Keratinocyte (primary cell): ENCODE results near the gene MPZL1. TPM values are rescaled to one million over a fixed set of nuclear protein-coding genes. Genes with fewer than 3 reads are reported as not detected.

Experiments used
- DNase-seq: peaks from one replicate; pipeline ENCODE4 v3.0.0-alpha.2; 2011; ENCODE audit warnings: low read depth, missing footprints, low spot score
- FAIRE-seq: peaks from 2 replicates; lab custom pipeline; 2011; peaks lifted over from hg19 to GRCh38; lab: Jason Lieb, UNC
- H2AFZ ChIP-seq: 2 replicates; pipeline ENCODE4 v1.6.0; 2012; ENCODE audit warnings: low read length, control low read depth, inconsistent platforms; ENCODE audit not compliant: control insufficient read depth
- H3K27ac ChIP-seq: 2 replicates; pipeline ENCODE4 v1.5.1; 2011; ENCODE audit warnings: low read length; ENCODE audit not compliant: control insufficient read depth, insufficient read depth
- H3K27me3 ChIP-seq: 3 replicates; pipeline ENCODE4 v1.6.0; 2011; ENCODE audit warnings: low read length; ENCODE audit not compliant: control insufficient read depth, insufficient read depth; ENCODE audit errors: extremely low read depth
- H3K36me3 ChIP-seq, 2 experiments: 2 replicates in 1 of 2; 3 replicates in 1 of 2; pipeline ENCODE4 v1.5.1; 2011; ENCODE audit warnings: low read length in 2 of 2, mild to moderate bottlenecking in 1 of 2; ENCODE audit not compliant: control insufficient read depth in 2 of 2, insufficient read depth in 2 of 2; ENCODE audit errors: extremely low read depth in 1 of 2
- H3K4me1 ChIP-seq: 3 replicates; pipeline ENCODE4 v1.5.1; 2011; ENCODE audit warnings: low read length; ENCODE audit not compliant: control insufficient read depth, insufficient read depth; ENCODE audit errors: extremely low read depth
- H3K4me2 ChIP-seq: 3 replicates; pipeline ENCODE4 v1.6.0; 2011; ENCODE audit warnings: low read depth, low read length; ENCODE audit not compliant: control insufficient read depth, insufficient read depth; ENCODE audit errors: extremely low read depth
- H3K4me3 ChIP-seq, 3 experiments: fragments of 200-600 bp in 1 of 3; sonication (generic) in 1 of 3; 2 replicates in 2 of 3; 3 replicates in 1 of 3; pipeline ENCODE4 v1.5.1; 2011 to 2016; ENCODE audit warnings: low read length in 3 of 3, mild to moderate bottlenecking in 3 of 3, control low read depth in 2 of 3, inconsistent platforms in 1 of 3, low read depth in 1 of 3, mixed read lengths in 1 of 3, mixed run types in 1 of 3, moderate library complexity in 1 of 3; ENCODE audit not compliant: control insufficient read depth in 2 of 3, insufficient read depth in 2 of 3; ENCODE audit errors: extremely low read depth in 1 of 3
- H3K79me2 ChIP-seq: 2 replicates; pipeline ENCODE4 v1.6.0; 2012; ENCODE audit warnings: low read length; ENCODE audit not compliant: control insufficient read depth, insufficient read depth
- H3K9ac ChIP-seq: 3 replicates; pipeline ENCODE4 v1.6.0; 2011; ENCODE audit warnings: low read length; ENCODE audit not compliant: control insufficient read depth, insufficient read depth; ENCODE audit errors: extremely low read depth
- H3K9me1 ChIP-seq: 3 replicates; pipeline ENCODE4 v1.6.0; 2011; ENCODE audit warnings: low read length; ENCODE audit not compliant: control insufficient read depth, insufficient read depth; ENCODE audit errors: extremely low read depth
- H3K9me3 ChIP-seq: 2 replicates; pipeline ENCODE4 v1.5.1; 2012; ENCODE audit warnings: low read depth, low read length; ENCODE audit not compliant: control insufficient read depth
- H4K20me1 ChIP-seq: 3 replicates; pipeline ENCODE4 v1.6.0; 2011; ENCODE audit warnings: low read length; ENCODE audit not compliant: control insufficient read depth, insufficient read depth; ENCODE audit errors: extremely low read depth
- EZH2 ChIP-seq: IDR thresholded peaks from one replicate; pipeline ENCODE4 v1.6.1; 2012; ENCODE audit warnings: inconsistent platforms, mild to moderate bottlenecking, low read length, moderate library complexity
- dilution Hi-C: fragments of 300-500 bp; cut with MboI; formaldehyde crosslinking; loops from one replicate; pipeline ENCODE4 v1.7.0; 2020; ENCODE audit warnings: low sequenced_read_pairs; ENCODE audit not compliant: extremely low pct_ligation_motif_present
- polyA plus RNA-seq, 5 experiments: library from polyadenylated mRNA; depleted of rRNA in 3 of 5; stranded (reverse) in 3 of 5; stranded (forward) in 1 of 5; unstranded in 1 of 5; fragments of >200 nt; gene quantifications; 1 replicate in 1 of 5; 2 replicates in 3 of 5; 3 replicates in 1 of 5; pipeline versions ENCODE4 v1.2.1 to v1.2.3, GENCODE V29; 2011 to 2012; ENCODE audit warnings: missing spikeins in 2 of 5, low read depth in 1 of 5, low replicate concordance in 1 of 5
- TF ChIP-seq, protein P1 (sequence below), 3 experiments: IDR thresholded peaks in 1 of 3; conservative IDR thresholded peaks in 1 of 3; optimal IDR thresholded peaks in 1 of 3; 2 replicates in 2 of 3; 3 replicates in 1 of 3; pipeline versions ENCODE3 to v1.5.1; 2011; ENCODE audit warnings: low read length in 3 of 3, mild to moderate bottlenecking in 3 of 3, moderate library complexity in 2 of 3, control low read depth in 1 of 3, inconsistent platforms in 1 of 3; ENCODE audit not compliant: insufficient read depth in 2 of 3; ENCODE audit errors: extremely low read depth in 1 of 3

MPZL1 gene
- polyA plus RNA-seq, 1 donor (not counting 4 experiments of a cell fraction or from before 2014, with no cell fraction given), result 195 TPM

DNA sequence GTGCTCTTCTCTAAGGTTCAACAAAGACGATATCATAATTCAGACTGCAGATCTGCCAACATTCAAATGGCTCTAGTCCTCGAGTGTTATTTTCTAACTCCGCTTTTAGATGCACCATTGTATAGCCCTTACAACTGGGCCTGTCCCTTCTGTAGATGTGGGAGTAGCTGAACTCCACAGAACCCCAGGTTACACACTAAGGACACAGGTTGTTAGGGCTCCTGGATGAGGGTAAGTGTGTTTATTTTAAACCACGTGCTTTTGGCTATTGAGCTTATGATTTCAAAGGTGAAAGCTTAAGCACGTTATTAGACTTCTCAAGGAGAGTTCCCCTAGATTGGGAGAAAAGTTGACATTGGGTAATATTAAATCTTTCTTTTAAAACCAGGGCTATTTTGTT, 64.7 kb downstream of the MPZL1 start:
- no peak for DNase-seq
- Histone ChIP-seq H4K20me1 (no peaks in the 10 kb centered on the region), H3K9me1 (no peaks in the 10 kb centered on the region), H3K4me1 (peaks cover 36% of the 10 kb centered on the region), H3K36me3 (peaks cover 5 to 8% of the 10 kb centered on the region in 2 experiments), H3K9me3 (no peaks in the 10 kb centered on the region), H3K27me3 (no peaks in the 10 kb centered on the region), H2AFZ (no peak overlapping the region), H3K4me3 (no peak overlapping the region), H3K79me2 (peaks cover 3% of the 10 kb centered on the region), H3K4me2 (no peak overlapping the region), H3K27ac (no peak overlapping the region), H3K9ac (no peak overlapping the region)
- dilution Hi-C loops, result no loop called here
- FAIRE-seq, result no peak
- TF ChIP-seq, protein P1, sequence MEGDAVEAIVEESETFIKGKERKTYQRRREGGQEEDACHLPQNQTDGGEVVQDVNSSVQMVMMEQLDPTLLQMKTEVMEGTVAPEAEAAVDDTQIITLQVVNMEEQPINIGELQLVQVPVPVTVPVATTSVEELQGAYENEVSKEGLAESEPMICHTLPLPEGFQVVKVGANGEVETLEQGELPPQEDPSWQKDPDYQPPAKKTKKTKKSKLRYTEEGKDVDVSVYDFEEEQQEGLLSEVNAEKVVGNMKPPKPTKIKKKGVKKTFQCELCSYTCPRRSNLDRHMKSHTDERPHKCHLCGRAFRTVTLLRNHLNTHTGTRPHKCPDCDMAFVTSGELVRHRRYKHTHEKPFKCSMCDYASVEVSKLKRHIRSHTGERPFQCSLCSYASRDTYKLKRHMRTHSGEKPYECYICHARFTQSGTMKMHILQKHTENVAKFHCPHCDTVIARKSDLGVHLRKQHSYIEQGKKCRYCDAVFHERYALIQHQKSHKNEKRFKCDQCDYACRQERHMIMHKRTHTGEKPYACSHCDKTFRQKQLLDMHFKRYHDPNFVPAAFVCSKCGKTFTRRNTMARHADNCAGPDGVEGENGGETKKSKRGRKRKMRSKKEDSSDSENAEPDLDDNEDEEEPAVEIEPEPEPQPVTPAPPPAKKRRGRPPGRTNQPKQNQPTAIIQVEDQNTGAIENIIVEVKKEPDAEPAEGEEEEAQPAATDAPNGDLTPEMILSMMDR (optimal IDR thresholded peaks at IDR 0.05 in 1 of 3, IDR thresholded peaks at IDR 0.05 in 1 of 3, conservative IDR thresholded peaks at IDR 0.05 in 1 of 3; ENCODE audit: extremely low read depth in 1 of 3, insufficient read depth in 2 of 3, low read length in 3 of 3), result no peak
- TF ChIP-seq EZH2, result no peak

DNA sequence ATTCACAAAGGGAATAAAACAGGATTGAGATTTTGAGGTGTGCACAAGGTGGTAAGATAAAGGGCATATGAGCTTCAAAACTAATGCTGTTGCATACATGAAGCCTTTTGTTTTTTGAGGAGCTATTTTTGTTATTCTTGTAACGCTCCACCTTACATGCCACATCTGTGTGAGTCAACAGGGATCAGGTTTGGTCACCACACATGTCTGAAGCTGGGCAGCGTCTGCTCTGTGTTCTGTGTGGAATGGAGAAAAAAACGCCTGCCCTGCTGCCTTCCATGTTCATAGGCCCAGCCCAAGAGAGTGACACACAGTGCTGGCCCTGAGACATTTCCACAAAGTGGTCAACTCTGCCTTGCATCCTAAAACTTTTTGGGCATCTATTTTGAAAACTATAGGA, 67.7 kb downstream of the MPZL1 start:
- Histone ChIP-seq H3K9me1 (no peaks in the 10 kb centered on the region), H3K9ac (peak overlapping the region; percentile 74), H2AFZ (no peak overlapping the region), H3K36me3 (peaks cover 5% of the 10 kb centered on the region in 2 experiments), H3K27ac (peak overlapping the region; percentile 96), H3K27me3 (no peaks in the 10 kb centered on the region), H3K79me2 (peaks cover 1% of the 10 kb centered on the region), H4K20me1 (no peaks in the 10 kb centered on the region), H3K4me1 (peaks cover 29% of the 10 kb centered on the region), H3K9me3 (no peaks in the 10 kb centered on the region), H3K4me2 (peak overlapping the region; percentile 78), H3K4me3 (peak overlapping the region in 1 of 3 experiments; percentile 49)
- FAIRE-seq (peak; percentile 89), DNase-seq (peak; percentile 62)
- TF ChIP-seq, protein P1 (optimal IDR thresholded peaks at IDR 0.05 in 1 of 3, IDR thresholded peaks at IDR 0.05 in 1 of 3, conservative IDR thresholded peaks at IDR 0.05 in 1 of 3; ENCODE audit: extremely low read depth in 1 of 3, insufficient read depth in 2 of 3, low read length in 3 of 3), result no peak
- TF ChIP-seq EZH2, result no peak
- dilution Hi-C loops, result no loop called here
